Panc1 (cell line): Measurements from ENCODE around the gene FUT1. TPM values are rescaled to one million over a fixed set of nuclear protein-coding genes. Genes with fewer than 3 reads are reported as not detected.

Experiments used
- ATAC-seq: fragments of 200-7000 bp; cut with Tn5 transposase; 2 replicates; pipeline ENCODE4 v1.9.1; 2020; ENCODE audit warnings: mild to moderate bottlenecking, moderate library complexity
- BruUV-seq: library from RNA; stranded (reverse); fragments of 400-500 nt; replicated peaks from 2 replicates; lab custom pipeline; 2021; lab: Mats Ljungman, UMichigan
- CTCF ChIA-PET: fragments of 300-600 bp; sonication (Branson Sonifier 250); formaldehyde crosslinking; loops from one replicate; lab custom pipeline; 2022; ENCODE audit warnings: antibody characterized with exemption; lab: Charles Lee
- POLR2A ChIA-PET: fragments of 300-600 bp; sonication (Branson Sonifier 250); formaldehyde crosslinking; loops from one replicate; lab custom pipeline; 2022; ENCODE audit warnings: antibody characterized with exemption; lab: Charles Lee
- DNase-seq: peaks from one replicate; pipeline ENCODE4 v3.0.0-alpha.2; 2010; ENCODE audit warnings: low read depth, low spot score
- H3K27ac ChIP-seq: 2 replicates; pipeline ENCODE4 v1.5.1; 2011; ENCODE audit warnings: mild to moderate bottlenecking, low read length, inconsistent platforms
- H3K27me3 ChIP-seq: fragments of 200-500 bp; sonication (Bioruptor generic); 2 replicates; pipeline ENCODE4 v1.6.0; 2014; ENCODE audit warnings: low read length, inconsistent platforms; ENCODE audit not compliant: control insufficient read depth, insufficient read depth
- H3K36me3 ChIP-seq: fragments of 200-500 bp; sonication (Bioruptor generic); 2 replicates; pipeline ENCODE4 v1.5.1; 2014; ENCODE audit warnings: inconsistent platforms, mild to moderate bottlenecking, low read length, moderate library complexity; ENCODE audit not compliant: control insufficient read depth, insufficient read depth
- H3K4me1 ChIP-seq: 2 replicates; pipeline ENCODE4 v1.5.1; 2011; ENCODE audit warnings: inconsistent platforms, mild to moderate bottlenecking, low read length, moderate library complexity; ENCODE audit not compliant: control insufficient read depth, insufficient read depth
- H3K4me3 ChIP-seq, 2 experiments: 2 replicates each; pipeline ENCODE4 v1.5.1; 2011 to 2012; ENCODE audit warnings: low read depth in 2 of 2, low read length in 2 of 2, mild to moderate bottlenecking in 2 of 2, inconsistent platforms in 1 of 2, moderate library complexity in 1 of 2
- H3K9me3 ChIP-seq: fragments of 200-500 bp; sonication (Bioruptor generic); 2 replicates; pipeline ENCODE4 v1.5.1; 2014; ENCODE audit warnings: low read depth, mild to moderate bottlenecking, inconsistent platforms, low read length, moderate library complexity; ENCODE audit not compliant: control insufficient read depth, insufficient read depth
- POLR2AphosphoS5 ChIP-seq: IDR thresholded peaks from 2 replicates; pipeline ENCODE4 v1.6.1; 2012; ENCODE audit warnings: mild to moderate bottlenecking, low read depth, low read length, moderate library complexity
- SIN3A ChIP-seq: IDR thresholded peaks from 2 replicates; pipeline ENCODE4 v1.6.1; 2012; ENCODE audit warnings: low read depth, mild to moderate bottlenecking, low read length, moderate library complexity, borderline replicate concordance; ENCODE audit not compliant: insufficient read depth
- TCF7L2 ChIP-seq: IDR thresholded peaks from 2 replicates; pipeline ENCODE4 v1.6.1; 2011; ENCODE audit warnings: mild to moderate bottlenecking, low read depth, low read length, inconsistent platforms
- in situ Hi-C: cut with HindIII; loops from 2 replicates; pipeline ENCODE4 v1.10.0; 2016; ENCODE audit warnings: low sequenced_read_pairs, low pct_unique_long_range_greater_than_20kb
- intact Hi-C: fragments of 100-400 bp; cut with micrococcal nuclease; formaldehyde crosslinking; loops from one replicate; pipeline ENCODE4 v1.10.0; 2022; ENCODE audit not compliant: unreplicated experiment
- total RNA-seq: library from RNA; stranded (reverse); gene quantifications from one replicate; pipeline ENCODE4 v1.2.1, GENCODE V29; 2021; ENCODE audit not compliant: unreplicated experiment
- TF ChIP-seq, protein P1 (sequence below): fragments of 450-650 bp; IDR thresholded peaks from 2 replicates; pipeline ENCODE4 v1.5.1; 2017; ENCODE audit warnings: mild to moderate bottlenecking
- TF ChIP-seq, protein P2 (sequence below), 2 experiments: IDR thresholded peaks; 2 replicates each; pipeline ENCODE4 v1.6.1; 2011 to 2012; ENCODE audit warnings: low read depth in 2 of 2, control low read depth in 1 of 2, low read length in 1 of 2, mild to moderate bottlenecking in 1 of 2, moderate library complexity in 1 of 2; ENCODE audit not compliant: insufficient read depth in 1 of 2

The FUT1 gene
- total RNA-seq, 1 experiment from 2014 or later: 0.13 TPM

DNA sequence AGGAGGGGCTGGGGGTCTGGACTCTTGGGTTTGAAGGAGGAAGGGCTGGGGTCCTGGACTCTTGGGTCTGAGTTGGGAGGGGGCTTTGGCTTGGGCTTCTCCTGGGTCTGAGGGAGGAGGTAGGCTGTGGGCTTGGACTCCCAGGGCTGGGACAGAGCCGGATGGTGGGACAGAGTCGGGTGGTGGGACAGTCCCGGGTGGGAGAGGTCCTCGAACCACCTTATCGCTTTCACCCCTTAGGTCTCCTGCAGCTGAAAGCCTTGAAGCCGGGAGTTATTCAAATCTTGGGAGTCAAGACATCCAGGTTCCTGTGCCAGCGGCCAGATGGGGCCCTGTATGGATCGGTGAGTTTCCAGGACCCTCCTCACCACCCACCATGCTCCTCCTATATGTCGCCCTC lies 4.2 kb upstream of the FUT1 start:
- DNase-seq: no peak
- Histone ChIP-seq H3K27ac (no peak overlapping the region), H3K27me3 (no peaks in the 10 kb centered on the region), H3K9me3 (no peaks in the 10 kb centered on the region), H3K36me3 (peaks cover 5% of the 10 kb centered on the region; the same call in 1 of the 2 replicates), H3K4me3 (no peak overlapping the region), H3K4me1 (no peaks in the 10 kb centered on the region; the same call in 1 of the 2 replicates)
- intact Hi-C loops (no loop called here), in situ Hi-C loops (no loop called here)
- TF ChIP-seq, protein P1, sequence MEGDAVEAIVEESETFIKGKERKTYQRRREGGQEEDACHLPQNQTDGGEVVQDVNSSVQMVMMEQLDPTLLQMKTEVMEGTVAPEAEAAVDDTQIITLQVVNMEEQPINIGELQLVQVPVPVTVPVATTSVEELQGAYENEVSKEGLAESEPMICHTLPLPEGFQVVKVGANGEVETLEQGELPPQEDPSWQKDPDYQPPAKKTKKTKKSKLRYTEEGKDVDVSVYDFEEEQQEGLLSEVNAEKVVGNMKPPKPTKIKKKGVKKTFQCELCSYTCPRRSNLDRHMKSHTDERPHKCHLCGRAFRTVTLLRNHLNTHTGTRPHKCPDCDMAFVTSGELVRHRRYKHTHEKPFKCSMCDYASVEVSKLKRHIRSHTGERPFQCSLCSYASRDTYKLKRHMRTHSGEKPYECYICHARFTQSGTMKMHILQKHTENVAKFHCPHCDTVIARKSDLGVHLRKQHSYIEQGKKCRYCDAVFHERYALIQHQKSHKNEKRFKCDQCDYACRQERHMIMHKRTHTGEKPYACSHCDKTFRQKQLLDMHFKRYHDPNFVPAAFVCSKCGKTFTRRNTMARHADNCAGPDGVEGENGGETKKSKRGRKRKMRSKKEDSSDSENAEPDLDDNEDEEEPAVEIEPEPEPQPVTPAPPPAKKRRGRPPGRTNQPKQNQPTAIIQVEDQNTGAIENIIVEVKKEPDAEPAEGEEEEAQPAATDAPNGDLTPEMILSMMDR: no peak
- TF ChIP-seq POLR2AphosphoS5 (no peak), SIN3A (no peak), TCF7L2 (no peak)
- TF ChIP-seq, protein P2, sequence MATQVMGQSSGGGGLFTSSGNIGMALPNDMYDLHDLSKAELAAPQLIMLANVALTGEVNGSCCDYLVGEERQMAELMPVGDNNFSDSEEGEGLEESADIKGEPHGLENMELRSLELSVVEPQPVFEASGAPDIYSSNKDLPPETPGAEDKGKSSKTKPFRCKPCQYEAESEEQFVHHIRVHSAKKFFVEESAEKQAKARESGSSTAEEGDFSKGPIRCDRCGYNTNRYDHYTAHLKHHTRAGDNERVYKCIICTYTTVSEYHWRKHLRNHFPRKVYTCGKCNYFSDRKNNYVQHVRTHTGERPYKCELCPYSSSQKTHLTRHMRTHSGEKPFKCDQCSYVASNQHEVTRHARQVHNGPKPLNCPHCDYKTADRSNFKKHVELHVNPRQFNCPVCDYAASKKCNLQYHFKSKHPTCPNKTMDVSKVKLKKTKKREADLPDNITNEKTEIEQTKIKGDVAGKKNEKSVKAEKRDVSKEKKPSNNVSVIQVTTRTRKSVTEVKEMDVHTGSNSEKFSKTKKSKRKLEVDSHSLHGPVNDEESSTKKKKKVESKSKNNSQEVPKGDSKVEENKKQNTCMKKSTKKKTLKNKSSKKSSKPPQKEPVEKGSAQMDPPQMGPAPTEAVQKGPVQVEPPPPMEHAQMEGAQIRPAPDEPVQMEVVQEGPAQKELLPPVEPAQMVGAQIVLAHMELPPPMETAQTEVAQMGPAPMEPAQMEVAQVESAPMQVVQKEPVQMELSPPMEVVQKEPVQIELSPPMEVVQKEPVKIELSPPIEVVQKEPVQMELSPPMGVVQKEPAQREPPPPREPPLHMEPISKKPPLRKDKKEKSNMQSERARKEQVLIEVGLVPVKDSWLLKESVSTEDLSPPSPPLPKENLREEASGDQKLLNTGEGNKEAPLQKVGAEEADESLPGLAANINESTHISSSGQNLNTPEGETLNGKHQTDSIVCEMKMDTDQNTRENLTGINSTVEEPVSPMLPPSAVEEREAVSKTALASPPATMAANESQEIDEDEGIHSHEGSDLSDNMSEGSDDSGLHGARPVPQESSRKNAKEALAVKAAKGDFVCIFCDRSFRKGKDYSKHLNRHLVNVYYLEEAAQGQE (IDR thresholded peaks at IDR 0.05; ENCODE audit: insufficient read depth in 1 of 2, low read depth in 2 of 2, low read length in 1 of 2): no peak
- CTCF ChIA-PET: no interaction called here
- no TSS peak for BruUV-seq
- POLR2A ChIA-PET: no interaction called here
- no peak for ATAC-seq

DNA sequence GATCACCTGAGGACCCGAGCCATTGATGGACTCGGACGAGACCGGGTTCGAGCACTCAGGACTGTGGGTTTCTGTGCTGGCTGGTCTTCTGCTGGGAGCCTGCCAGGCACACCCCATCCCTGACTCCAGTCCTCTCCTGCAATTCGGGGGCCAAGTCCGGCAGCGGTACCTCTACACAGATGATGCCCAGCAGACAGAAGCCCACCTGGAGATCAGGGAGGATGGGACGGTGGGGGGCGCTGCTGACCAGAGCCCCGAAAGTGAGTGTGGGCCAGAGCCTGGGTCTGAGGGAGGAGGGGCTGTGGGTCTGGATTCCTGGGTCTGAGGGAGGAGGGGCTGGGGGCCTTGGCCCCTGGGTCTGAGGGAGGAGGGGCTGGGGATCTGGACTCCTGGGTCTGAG lies 3.8 kb upstream of the FUT1 start:
- no peak for ATAC-seq
- Histone ChIP-seq H3K36me3 (peaks cover 5% of the 10 kb centered on the region; the same call in 1 of the 2 replicates), H3K27me3 (no peaks in the 10 kb centered on the region), H3K27ac (no peak overlapping the region), H3K4me3 (no peak overlapping the region), H3K4me1 (no peaks in the 10 kb centered on the region; the same call in 1 of the 2 replicates), H3K9me3 (no peaks in the 10 kb centered on the region)
- DNase-seq: no peak
- in situ Hi-C loops (no loop called here), intact Hi-C loops (no loop called here)
- TF ChIP-seq, protein P2 (IDR thresholded peaks at IDR 0.05; ENCODE audit: insufficient read depth in 1 of 2, low read depth in 2 of 2, low read length in 1 of 2): no peak
- TF ChIP-seq POLR2AphosphoS5: no peak
- no peak for TF ChIP-seq TCF7L2
- no peak for TF ChIP-seq SIN3A
- TF ChIP-seq, protein P1: no peak
- no TSS peak for BruUV-seq
- CTCF ChIA-PET: no interaction called here
- POLR2A ChIA-PET: no interaction called here
